IMR-90 (cell line): ENCODE results near the gene ALKBH3. TPM values are rescaled to one million over a fixed set of nuclear protein-coding genes. Genes with fewer than 3 reads are reported as not detected.

ENCODE experiments used
- ATAC-seq: fragments of 200-7000 bp; cut with Tn5 transposase; 2 replicates; pipeline ENCODE4 v1.9.1; 2020; ENCODE audit warnings: low read depth, mild to moderate bottlenecking, moderate library complexity
- BruUV-seq: library from RNA; stranded (reverse); fragments of 400-500 nt; replicated peaks from 2 replicates; lab custom pipeline; 2021; lab: Mats Ljungman, UMichigan
- CTCF ChIA-PET: fragments of 300-600 bp; formaldehyde crosslinking; extraction: SDS; loops from one replicate; lab custom pipeline; 2021; ENCODE audit warnings: antibody characterized with exemption; lab: Yijun Ruan, JAX
- POLR2A ChIA-PET: fragments of 300-600 bp; sonication (Branson Sonifier 250); formaldehyde crosslinking; loops from one replicate; lab custom pipeline; 2022; ENCODE audit warnings: antibody characterized with exemption; ENCODE audit not compliant: unreplicated experiment; lab: Charles Lee
- DNase-seq: peaks from one replicate; pipeline ENCODE4 v3.0.0; 2013
- H2AFZ ChIP-seq: replicated peaks from 2 replicates; pipeline ENCODE3; 2013; ENCODE audit warnings: low read length, mild to moderate bottlenecking; ENCODE audit not compliant: poor library complexity
- H2AK5ac ChIP-seq: 2 replicates; pipeline ENCODE4 v1.6.1; 2013; ENCODE audit warnings: low read depth, low read length, inconsistent platforms
- H2AK9ac ChIP-seq: replicated peaks from 2 replicates; pipeline ENCODE3; 2013; ENCODE audit warnings: mild to moderate bottlenecking, low read depth, low read length, moderate library complexity; ENCODE audit not compliant: poor library complexity
- H2BK120ac ChIP-seq: 2 replicates; pipeline ENCODE4 v1.6.1; 2013; ENCODE audit warnings: low read depth, low read length, inconsistent platforms
- H2BK15ac ChIP-seq: 3 replicates; pipeline ENCODE4 v1.6.1; 2013; ENCODE audit warnings: low read depth, low read length, inconsistent platforms
- H2BK20ac ChIP-seq: 2 replicates; pipeline ENCODE4 v1.6.1; 2013; ENCODE audit warnings: low read depth, mild to moderate bottlenecking, inconsistent platforms, low read length, moderate library complexity
- H2BK5ac ChIP-seq: 2 replicates; pipeline ENCODE4 v1.6.1; 2013; ENCODE audit warnings: mild to moderate bottlenecking, low read depth, low read length, inconsistent platforms; ENCODE audit not compliant: poor library complexity, severe bottlenecking
- H3K14ac ChIP-seq: replicated peaks from 2 replicates; pipeline ENCODE4 v1.6.1; 2013; ENCODE audit warnings: low read depth, low read length, inconsistent platforms
- H3K18ac ChIP-seq: 2 replicates; pipeline ENCODE4 v1.6.1; 2013; ENCODE audit warnings: low read depth, low read length, control low read depth
- H3K23ac ChIP-seq: 2 replicates; pipeline ENCODE4 v1.6.1; 2013; ENCODE audit warnings: low read depth, low read length, inconsistent platforms
- H3K27ac ChIP-seq: 2 replicates; pipeline ENCODE4 v1.5.1; 2013; ENCODE audit warnings: mild to moderate bottlenecking, control low read depth, low read length; ENCODE audit not compliant: insufficient read depth
- H3K27me3 ChIP-seq: 2 replicates; pipeline ENCODE4 v1.6.1; 2013; ENCODE audit warnings: low read length; ENCODE audit not compliant: control insufficient read depth, insufficient read depth
- H3K36me3 ChIP-seq: 2 replicates; pipeline ENCODE4 v1.6.1; 2013; ENCODE audit warnings: low read length, mixed read lengths; ENCODE audit not compliant: control insufficient read depth, insufficient read depth
- H3K4ac ChIP-seq: 2 replicates; pipeline ENCODE4 v1.6.1; 2013; ENCODE audit warnings: low read depth, low read length, inconsistent platforms
- H3K4me1 ChIP-seq: 2 replicates; pipeline ENCODE4 v1.6.1; 2013; ENCODE audit warnings: low read length, mixed read lengths; ENCODE audit not compliant: control insufficient read depth, insufficient read depth
- H3K4me2 ChIP-seq: 2 replicates; pipeline ENCODE4 v1.6.1; 2013; ENCODE audit warnings: low read depth, mild to moderate bottlenecking, control low read depth, low read length, moderate library complexity
- H3K4me3 ChIP-seq: 2 replicates; pipeline ENCODE4 v1.5.1; 2013; ENCODE audit warnings: low read depth, mild to moderate bottlenecking, control low read depth, low read length, moderate library complexity; ENCODE audit not compliant: insufficient read depth
- H3K56ac ChIP-seq: 2 replicates; pipeline ENCODE4 v1.6.1; 2013; ENCODE audit warnings: low read length, inconsistent platforms; ENCODE audit not compliant: insufficient read depth; ENCODE audit errors: extremely low read depth
- H3K79me1 ChIP-seq, 2 experiments: 2 replicates each; pipeline ENCODE4 v1.6.1; 2013; ENCODE audit warnings: low read length in 2 of 2, inconsistent platforms in 1 of 2, low read depth in 1 of 2
- H3K9ac ChIP-seq: 2 replicates; pipeline ENCODE4 v1.6.1; 2013; ENCODE audit warnings: low read depth, low read length, control low read depth
- H3K9me1 ChIP-seq: 2 replicates; pipeline ENCODE4 v1.6.1; 2013; ENCODE audit warnings: low read length, inconsistent platforms; ENCODE audit not compliant: insufficient read depth
- H3K9me3 ChIP-seq: 2 replicates; pipeline ENCODE4 v1.6.1; 2013; ENCODE audit warnings: low read length; ENCODE audit not compliant: control insufficient read depth, insufficient read depth
- H4K20me1 ChIP-seq: 2 replicates; pipeline ENCODE4 v1.6.1; 2013; ENCODE audit warnings: low read length, inconsistent platforms; ENCODE audit not compliant: insufficient read depth
- H4K5ac ChIP-seq: 2 replicates; pipeline ENCODE4 v1.6.1; 2013; ENCODE audit warnings: mild to moderate bottlenecking, low read depth, low read length, control low read depth
- H4K8ac ChIP-seq, 2 experiments: 2 replicates each; pipeline ENCODE4 v1.6.1; 2013; ENCODE audit warnings: low read depth in 2 of 2, low read length in 2 of 2, control low read depth in 1 of 2, inconsistent platforms in 1 of 2
- H4K91ac ChIP-seq: 2 replicates; pipeline ENCODE4 v1.6.1; 2013; ENCODE audit warnings: low read depth, low read length, inconsistent platforms; ENCODE audit not compliant: insufficient read depth
- CEBPB ChIP-seq: IDR thresholded peaks from 2 replicates; pipeline ENCODE4 v1.6.1; 2012; ENCODE audit warnings: low read depth, low read length, improper control_type of control experiment
- CHD1 ChIP-seq: IDR thresholded peaks from 2 replicates; pipeline ENCODE4 v1.6.1; 2012; ENCODE audit warnings: low read depth, low read length, improper control_type of control experiment
- MAFK ChIP-seq: IDR thresholded peaks from 2 replicates; pipeline ENCODE4 v1.6.1; 2012; ENCODE audit warnings: low read depth, low read length, improper control_type of control experiment
- MAZ ChIP-seq: IDR thresholded peaks from 2 replicates; pipeline ENCODE4 v1.6.1; 2012; ENCODE audit warnings: low read depth, mild to moderate bottlenecking, low read length, improper control_type of control experiment, moderate library complexity, borderline replicate concordance
- NFE2L2 ChIP-seq: fragments of 150-350 bp; IDR thresholded peaks from 2 replicates; pipeline ENCODE4 v1.6.1; 2016; ENCODE audit warnings: low read depth, mild to moderate bottlenecking, low read length
- POLR2A ChIP-seq: IDR thresholded peaks from 2 replicates; pipeline ENCODE4 v1.6.1; 2012; ENCODE audit warnings: mild to moderate bottlenecking, low read depth, low read length
- RAD21 ChIP-seq: IDR thresholded peaks from 2 replicates; pipeline ENCODE4 v1.6.1; 2012; ENCODE audit warnings: low read length, improper control_type of control experiment
- RCOR1 ChIP-seq: IDR thresholded peaks from 2 replicates; pipeline ENCODE4 v1.6.1; 2012; ENCODE audit warnings: mild to moderate bottlenecking, low read length, improper control_type of control experiment; ENCODE audit not compliant: insufficient replicate concordance
- SMC3 ChIP-seq: fragments of 150-350 bp; IDR thresholded peaks from 2 replicates; pipeline ENCODE4 v1.6.1; 2016; ENCODE audit warnings: low read depth, mild to moderate bottlenecking, antibody characterized with exemption, low read length, moderate library complexity
- WGBS, 2 experiments: methylation state at CpG; one replicate each; pipeline versions ENCODE4 v1.1.5 to v1.1.7; 2013; ENCODE audit warnings: missing lambda C conversion rate in 2 of 2; ENCODE audit not compliant: insufficient read length in 1 of 2; ENCODE audit errors: extremely low coverage in 2 of 2; 5-methylcytosine and 5-hydroxymethylcytosine counted together
- dilution Hi-C: fragments of 300-500 bp; cut with HindIII; formaldehyde crosslinking; loops from one replicate; pipeline ENCODE4 v1.14.3; 2018; ENCODE audit warnings: low sequenced_read_pairs; ENCODE audit not compliant: unreplicated experiment
- in situ Hi-C: fragments of 300-500 bp; cut with MboI; formaldehyde crosslinking; loops from 3 replicates; pipeline ENCODE4 v1.14.3; 2019; ENCODE audit warnings: low sequenced_read_pairs, inconsistent platforms, mixed read lengths
- intact Hi-C: fragments of 100-400 bp; cut with micrococcal nuclease; formaldehyde crosslinking; loops from 2 replicates; pipeline ENCODE4 v1.10.0; 2022
- polyA plus RNA-seq, 3 experiments: library from polyadenylated mRNA; depleted of rRNA; stranded (reverse); fragments of >200 nt; gene quantifications; 2 replicates each; pipeline ENCODE4 v1.2.3, GENCODE V29; 2012; ENCODE audit warnings: low replicate concordance in 1 of 3
- total RNA-seq: library from RNA; depleted of rRNA; stranded (reverse); fragments of >200 nt; gene quantifications from 2 replicates; pipeline ENCODE4 v1.2.3, GENCODE V29; 2012
- TF ChIP-seq, protein P1 (sequence below): conservative IDR thresholded peaks from 2 replicates; pipeline ENCODE4 v1.5.1; 2012; ENCODE audit warnings: mild to moderate bottlenecking, low read depth, low read length, improper control_type of control experiment

ALKBH3 gene
- total and polyA plus RNA-seq, 2 of the 4 experiments (the other 2 are of a cell fraction): 27.7 to 62.9 TPM

DNA sequence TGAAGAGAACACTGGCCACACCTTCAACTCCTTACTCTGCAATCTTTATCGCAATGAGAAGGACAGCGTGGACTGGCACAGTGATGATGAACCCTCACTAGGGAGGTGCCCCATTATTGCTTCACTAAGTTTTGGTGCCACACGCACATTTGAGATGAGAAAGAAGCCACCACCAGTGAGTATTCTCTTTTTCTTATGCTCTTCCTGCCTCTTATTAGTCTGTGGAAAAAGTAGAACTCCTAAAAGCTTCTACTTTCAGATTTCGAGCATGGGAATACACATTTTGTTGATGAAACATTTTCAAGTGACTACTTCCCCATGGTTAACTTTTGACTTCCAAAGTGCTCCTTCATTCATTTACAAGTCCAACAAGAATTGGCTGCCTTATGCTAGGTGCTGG, 20.9 kb downstream of the ALKBH3 start:
- Histone ChIP-seq H3K4me2 (no peak overlapping the region), H3K27me3 (no peaks in the 10 kb centered on the region), H3K4ac (no peak overlapping the region), H2BK15ac (no peak overlapping the region), H3K79me1 (no peaks in the 10 kb centered on the region; a peak in 2 of 4 replicates), H2AK9ac (no peak overlapping the region), H2BK5ac (no peak overlapping the region), H3K56ac (no peak overlapping the region), H3K9me3 (no peaks in the 10 kb centered on the region), H4K20me1 (no peaks in the 10 kb centered on the region), H3K9ac (no peak overlapping the region), H2BK20ac (no peak overlapping the region), H4K5ac (no peak overlapping the region), H4K8ac (no peak overlapping the region), H3K18ac (no peak overlapping the region), H3K23ac (no peak overlapping the region), H2AFZ (no peak overlapping the region), H3K4me1 (no peaks in the 10 kb centered on the region), H3K36me3 (peaks cover 31% of the 10 kb centered on the region), H2AK5ac (no peak overlapping the region), H3K14ac (no peak overlapping the region), H2BK120ac (no peak overlapping the region), H3K27ac (no peak overlapping the region), H3K4me3 (no peak overlapping the region), H3K9me1 (no peaks in the 10 kb centered on the region), H4K91ac (no peak overlapping the region)
- BruUV-seq: no TSS peak
- in situ Hi-C loops (no loop called here), dilution Hi-C loops (loop anchor here (25.0 kb wide), 1 partner anchor 136 kb away; the partner anchor contains the start of gene ACCSL), intact Hi-C loops (no loop called here)
- no peak for DNase-seq
- CTCF ChIA-PET: no interaction called here
- TF ChIP-seq CEBPB: no peak
- TF ChIP-seq NFE2L2: no peak
- no peak for TF ChIP-seq MAFK
- TF ChIP-seq CHD1: no peak
- no peak for TF ChIP-seq SMC3
- TF ChIP-seq RCOR1: no peak
- TF ChIP-seq, protein P1, sequence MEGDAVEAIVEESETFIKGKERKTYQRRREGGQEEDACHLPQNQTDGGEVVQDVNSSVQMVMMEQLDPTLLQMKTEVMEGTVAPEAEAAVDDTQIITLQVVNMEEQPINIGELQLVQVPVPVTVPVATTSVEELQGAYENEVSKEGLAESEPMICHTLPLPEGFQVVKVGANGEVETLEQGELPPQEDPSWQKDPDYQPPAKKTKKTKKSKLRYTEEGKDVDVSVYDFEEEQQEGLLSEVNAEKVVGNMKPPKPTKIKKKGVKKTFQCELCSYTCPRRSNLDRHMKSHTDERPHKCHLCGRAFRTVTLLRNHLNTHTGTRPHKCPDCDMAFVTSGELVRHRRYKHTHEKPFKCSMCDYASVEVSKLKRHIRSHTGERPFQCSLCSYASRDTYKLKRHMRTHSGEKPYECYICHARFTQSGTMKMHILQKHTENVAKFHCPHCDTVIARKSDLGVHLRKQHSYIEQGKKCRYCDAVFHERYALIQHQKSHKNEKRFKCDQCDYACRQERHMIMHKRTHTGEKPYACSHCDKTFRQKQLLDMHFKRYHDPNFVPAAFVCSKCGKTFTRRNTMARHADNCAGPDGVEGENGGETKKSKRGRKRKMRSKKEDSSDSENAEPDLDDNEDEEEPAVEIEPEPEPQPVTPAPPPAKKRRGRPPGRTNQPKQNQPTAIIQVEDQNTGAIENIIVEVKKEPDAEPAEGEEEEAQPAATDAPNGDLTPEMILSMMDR: no peak
- no peak for TF ChIP-seq RAD21
- no peak for TF ChIP-seq POLR2A
- TF ChIP-seq MAZ: no peak
- no CpG with 5 or more reads among the region's 4 CpGs for WGBS, 2 experiments
- ATAC-seq: no peak
- POLR2A ChIA-PET: no interaction called here
